Stimulated activated CD8-positive, alpha-beta memory T cell treated with anti-CD3 and anti-CD28 coated beads, Interleukin-12 subunit alpha, Interleukin-12 subunit beta, amount 100 ng/mL, for 24 hours (primary cell): Measurements from ENCODE around the gene C10orf71.

Source experiments
- DNase-seq: peaks from one replicate; pipeline ENCODE4 v3.0.0-alpha.2; 2020; ENCODE audit errors: extremely low read depth

Gene C10orf71

GRCh38 chr10:49295297-49295696 is 3.7 kb upstream of the C10orf71 start:
- no peak for DNase-seq

- DNase-seq = no peak
Observed at GRCh38 chr10:49296382-49296781, 2.6 kb upstream of the C10orf71 start.

GRCh38 chr10:49296836-49297235 is 2.1 kb upstream of the C10orf71 start:
- DNase-seq = no peak

GRCh38 chr10:49297818-49298670 is 926 bp upstream of the C10orf71 start:
- DNase-seq = no peak

GRCh38 chr10:49298671-49298982 is 343 bp upstream of the C10orf71 start:
- no peak for DNase-seq

GRCh38 chr10:49299816-49300139 is 808 bp downstream of the C10orf71 start:
- DNase-seq = no peak

- no peak for DNase-seq
Observed at GRCh38 chr10:49300140-49300974, 1.4 kb downstream of the C10orf71 start.

GRCh38 chr10:49301302-49301701 is 2.3 kb downstream of the C10orf71 start:
- DNase-seq = no peak

GRCh38 chr10:49302088-49302487 is 3.1 kb downstream of the C10orf71 start:
- no peak for DNase-seq

- no peak for DNase-seq
Observed at GRCh38 chr10:49303711-49304110, 4.7 kb downstream of the C10orf71 start.

- DNase-seq = no peak
Observed at GRCh38 chr10:49304137-49304536, 5.2 kb downstream of the C10orf71 start.

- no peak for DNase-seq
Observed at GRCh38 chr10:49307921-49308320, 9.0 kb downstream of the C10orf71 start.

- DNase-seq = no peak
Observed at GRCh38 chr10:49308881-49309280, 9.9 kb downstream of the C10orf71 start.

- no peak for DNase-seq
Observed at GRCh38 chr10:49309691-49310411, 10.9 kb downstream of the C10orf71 start.

- DNase-seq = no peak
Observed at GRCh38 chr10:49310460-49310859, 11.5 kb downstream of the C10orf71 start.

GRCh38 chr10:49310901-49311554 is 12.1 kb downstream of the C10orf71 start:
- DNase-seq = no peak

GRCh38 chr10:49311555-49312236 is 12.7 kb downstream of the C10orf71 start:
- DNase-seq = no peak

- DNase-seq = no peak
Observed at GRCh38 chr10:49312246-49312869, 13.4 kb downstream of the C10orf71 start.

- DNase-seq = no peak
Observed at GRCh38 chr10:49313501-49314070, 14.6 kb downstream of the C10orf71 start.

GRCh38 chr10:49314806-49315205 is 15.8 kb downstream of the C10orf71 start:
- DNase-seq = no peak

- no peak for DNase-seq
Observed at GRCh38 chr10:49318028-49318427, 19.1 kb downstream of the C10orf71 start.
